ENCODE data around the gene DPP3. TPM values are rescaled to one million over a fixed set of nuclear protein-coding genes. Genes with fewer than 3 reads are reported as not detected.

Gene DPP3
- total and polyA plus RNA-seq, 2 of the 4 experiments (the other 2 are of a cell fraction): 51.8 to 66.3 TPM

GRCh38 chr11:66495401-66495854 is 15.2 kb downstream of the DPP3 start:
- CTCF ChIA-PET: no interaction called here
- DNase-seq: no peak

More at GRCh38 chr11:66495401-66495854, 15.2 kb downstream of the DPP3 start:
- Histone ChIP-seq H3K9me1 (ENCODE audit: insufficient read depth, low read length) (no peaks in the 10 kb centered on the region), H2AFZ (replicated peaks; ENCODE audit: low read length, poor library complexity) (no peak overlapping the region), H2BK20ac (ENCODE audit: low read depth, low read length) (no peak overlapping the region), H2BK15ac (ENCODE audit: low read depth, low read length) (no peak overlapping the region), H3K4me1 (ENCODE audit: control insufficient read depth, insufficient read depth, low read length) (peaks cover 2% of the 10 kb centered on the region; the same call in 1 of the 2 replicates), H2BK5ac (ENCODE audit: low read depth, low read length, poor library complexity, severe bottlenecking) (no peak overlapping the region), H3K23ac (ENCODE audit: low read depth, low read length) (no peak overlapping the region), H2AK9ac (replicated peaks; ENCODE audit: low read depth, low read length, poor library complexity) (no peak overlapping the region), H3K14ac (replicated peaks; ENCODE audit: low read depth, low read length) (no peak overlapping the region), H4K20me1 (ENCODE audit: insufficient read depth, low read length) (no peaks in the 10 kb centered on the region), H3K9me3 (ENCODE audit: control insufficient read depth, insufficient read depth, low read length) (no peaks in the 10 kb centered on the region), H4K8ac (ENCODE audit: low read depth in 2 of 2, low read length in 2 of 2) (no peak overlapping the region), H3K56ac (ENCODE audit: extremely low read depth, insufficient read depth, low read length) (no peak overlapping the region), H3K18ac (ENCODE audit: low read depth, low read length) (no peak overlapping the region), H4K91ac (ENCODE audit: insufficient read depth, low read depth, low read length) (no peak overlapping the region), H2AK5ac (ENCODE audit: low read depth, low read length) (no peak overlapping the region), H3K36me3 (ENCODE audit: control insufficient read depth, insufficient read depth, low read length) (peaks cover 39% of the 10 kb centered on the region), H3K9ac (ENCODE audit: low read depth, low read length) (no peak overlapping the region), H3K4ac (ENCODE audit: low read depth, low read length) (no peak overlapping the region), H3K4me2 (ENCODE audit: low read depth, low read length) (no peak overlapping the region), H2BK120ac (ENCODE audit: low read depth, low read length) (no peak overlapping the region), H3K27ac (ENCODE audit: insufficient read depth, low read length) (no peak overlapping the region), H4K5ac (ENCODE audit: low read depth, low read length) (no peak overlapping the region), H3K4me3 (ENCODE audit: insufficient read depth, low read depth, low read length) (no peak overlapping the region), H3K79me1 (ENCODE audit: low read depth in 1 of 2, low read length in 2 of 2) (no peaks in the 10 kb centered on the region), H3K27me3 (ENCODE audit: control insufficient read depth, insufficient read depth, low read length) (no peaks in the 10 kb centered on the region)
- intact Hi-C loops (cut with micrococcal nuclease) (no loop called here), in situ Hi-C loops (cut with MboI; ENCODE audit: low sequenced_read_pairs) (no loop called here), dilution Hi-C loops (cut with HindIII; ENCODE audit: low sequenced_read_pairs, unreplicated experiment) (no loop called here)
- POLR2A ChIA-PET (ENCODE audit: unreplicated experiment): no interaction called here
- TF ChIP-seq RFX5 (IDR thresholded peaks at IDR 0.05; ENCODE audit: low read depth, low read length): no peak
- no peak for TF ChIP-seq CEBPB (IDR thresholded peaks at IDR 0.05; ENCODE audit: low read depth, low read length)
- TF ChIP-seq MXI1 (IDR thresholded peaks at IDR 0.05; ENCODE audit: borderline replicate concordance, low read depth, low read length): no peak
- TF ChIP-seq BHLHE40 (IDR thresholded peaks at IDR 0.05; ENCODE audit: low read depth, low read length): no peak
- TF ChIP-seq CHD1 (IDR thresholded peaks at IDR 0.05; ENCODE audit: low read depth, low read length): no peak
- no peak for TF ChIP-seq RCOR1 (IDR thresholded peaks at IDR 0.05; ENCODE audit: insufficient replicate concordance, low read length)
- TF ChIP-seq RAD21 (IDR thresholded peaks at IDR 0.05; ENCODE audit: low read length): no peak
- TF ChIP-seq NFE2L2 (IDR thresholded peaks at IDR 0.05; ENCODE audit: low read depth, low read length): no peak
- TF ChIP-seq MAZ (IDR thresholded peaks at IDR 0.05; ENCODE audit: borderline replicate concordance, low read depth, low read length): no peak
- TF ChIP-seq, protein P1, sequence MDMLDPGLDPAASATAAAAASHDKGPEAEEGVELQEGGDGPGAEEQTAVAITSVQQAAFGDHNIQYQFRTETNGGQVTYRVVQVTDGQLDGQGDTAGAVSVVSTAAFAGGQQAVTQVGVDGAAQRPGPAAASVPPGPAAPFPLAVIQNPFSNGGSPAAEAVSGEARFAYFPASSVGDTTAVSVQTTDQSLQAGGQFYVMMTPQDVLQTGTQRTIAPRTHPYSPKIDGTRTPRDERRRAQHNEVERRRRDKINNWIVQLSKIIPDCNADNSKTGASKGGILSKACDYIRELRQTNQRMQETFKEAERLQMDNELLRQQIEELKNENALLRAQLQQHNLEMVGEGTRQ (IDR thresholded peaks at IDR 0.05; ENCODE audit: low read depth, low read length): no peak
- no peak for TF ChIP-seq SMC3 (IDR thresholded peaks at IDR 0.05; ENCODE audit: low read depth, low read length)
- TF ChIP-seq, protein P2, sequence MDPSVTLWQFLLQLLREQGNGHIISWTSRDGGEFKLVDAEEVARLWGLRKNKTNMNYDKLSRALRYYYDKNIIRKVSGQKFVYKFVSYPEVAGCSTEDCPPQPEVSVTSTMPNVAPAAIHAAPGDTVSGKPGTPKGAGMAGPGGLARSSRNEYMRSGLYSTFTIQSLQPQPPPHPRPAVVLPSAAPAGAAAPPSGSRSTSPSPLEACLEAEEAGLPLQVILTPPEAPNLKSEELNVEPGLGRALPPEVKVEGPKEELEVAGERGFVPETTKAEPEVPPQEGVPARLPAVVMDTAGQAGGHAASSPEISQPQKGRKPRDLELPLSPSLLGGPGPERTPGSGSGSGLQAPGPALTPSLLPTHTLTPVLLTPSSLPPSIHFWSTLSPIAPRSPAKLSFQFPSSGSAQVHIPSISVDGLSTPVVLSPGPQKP (IDR thresholded peaks at IDR 0.05; ENCODE audit: borderline replicate concordance, low read depth, low read length): no peak
- TF ChIP-seq CTCF (conservative IDR thresholded peaks at IDR 0.05; ENCODE audit: low read depth, low read length): no peak
- no TSS peak for BruUV-seq (replicated peaks)
- WGBS, 2 experiments (ENCODE audit: extremely low coverage in 2 of 2, insufficient read length in 1 of 2): 86% methylated on average over 5 of the region's 17 CpGs; no CpG with 5 or more reads in 1 of the 2 experiments
- ATAC-seq (ENCODE audit: low read depth): no peak

Data from IMR-90 (cell line).